T-cell (primary cell): Measurements from ENCODE around the gene ZSCAN9. TPM values are rescaled to one million over a fixed set of nuclear protein-coding genes. Genes with fewer than 3 reads are reported as not detected.

Experiments used
- ATAC-seq, 4 experiments: fragments of 200-7000 bp in 3 of 4; fragments of 150-1000 bp in 1 of 4; cut with Tn5 transposase; replicated peaks in 1 of 4; 1 replicate in 3 of 4; 2 replicates in 1 of 4; pipeline ENCODE4 v1.10.0; 2021; ENCODE audit warnings: moderate library complexity in 3 of 4, mild to moderate bottlenecking in 2 of 4, moderate number of reproducible peaks in 1 of 4
- CTCF ChIA-PET, 2 donors: fragments of 300-600 bp; sonication (Branson Sonifier 250); formaldehyde crosslinking; loops; one replicate each; lab custom pipeline; 2022; ENCODE audit warnings: antibody characterized with exemption in 2 of 2; lab: Charles Lee
- POLR2A ChIA-PET, 2 donors: fragments of 300-600 bp; sonication (Branson Sonifier 250); formaldehyde crosslinking; loops; one replicate each; lab custom pipeline; 2022; ENCODE audit warnings: antibody characterized with exemption in 2 of 2; lab: Charles Lee
- DNase-seq, 35 experiments: peaks; one replicate each; pipeline versions ENCODE4 v3.0.0 to v3.0.0-alpha.2; 2013 to 2023
- H3K27ac ChIP-seq: one replicate; pipeline ENCODE4 v1.5.1; 2013; ENCODE audit warnings: low read length
- H3K27me3 ChIP-seq, 2 experiments: replicated peaks in 1 of 2; 1 replicate in 1 of 2; 2 replicates in 1 of 2; pipeline versions ENCODE4 v1.6.1 to v1.7.0; 2013; ENCODE audit warnings: low read length in 1 of 2, mixed read lengths in 1 of 2; ENCODE audit not compliant: control insufficient read depth in 2 of 2, insufficient read depth in 2 of 2; ENCODE audit errors: extremely low read depth in 1 of 2
- H3K36me3 ChIP-seq, 2 donors: 1 replicate in 1 of 2; 2 replicates in 1 of 2; pipeline versions ENCODE4 v1.6.1 to v1.7.0; 2013; ENCODE audit warnings: low read length in 1 of 2; ENCODE audit not compliant: control insufficient read depth in 2 of 2, insufficient read depth in 1 of 2; ENCODE audit errors: extremely low read depth in 1 of 2
- H3K4me1 ChIP-seq, 2 experiments: 1 replicate in 1 of 2; 2 replicates in 1 of 2; pipeline versions ENCODE4 v1.6.1 to v1.7.0; 2013; ENCODE audit warnings: low read length in 2 of 2, mixed read lengths in 1 of 2; ENCODE audit not compliant: insufficient read depth in 2 of 2, control insufficient read depth in 1 of 2; ENCODE audit errors: extremely low read depth in 1 of 2
- H3K4me3 ChIP-seq, 2 donors: 1 replicate in 1 of 2; 2 replicates in 1 of 2; pipeline versions ENCODE4 v1.5.1 to v1.7.0; 2013; ENCODE audit warnings: mild to moderate bottlenecking in 2 of 2, low read length in 1 of 2, moderate library complexity in 1 of 2; ENCODE audit not compliant: control insufficient read depth in 1 of 2; ENCODE audit errors: extremely low read depth in 1 of 2
- H3K9me3 ChIP-seq: 2 replicates; pipeline ENCODE4 v1.7.0; 2013
- H3K27ac Mint-ChIP-seq, 2 donors: one replicate each; pipeline ENCODE4 v1.8.0; 2020 to 2021; ENCODE audit warnings: mild to moderate bottlenecking in 2 of 2, mixed read lengths in 2 of 2
- H3K27me3 Mint-ChIP-seq, 2 donors: one replicate each; pipeline ENCODE4 v1.8.0; 2021 to 2022; ENCODE audit warnings: mixed read lengths in 2 of 2
- H3K36me3 Mint-ChIP-seq: one replicate; pipeline ENCODE4 v1.8.0; 2021; ENCODE audit warnings: mixed read lengths
- H3K4me1 Mint-ChIP-seq, 3 donors: one replicate each; pipeline ENCODE4 v1.8.0; 2020 to 2022; ENCODE audit warnings: mixed read lengths in 3 of 3, mild to moderate bottlenecking in 1 of 3
- H3K4me3 Mint-ChIP-seq, 3 donors: one replicate each; pipeline ENCODE4 v1.8.0; 2020 to 2022; ENCODE audit warnings: mild to moderate bottlenecking in 3 of 3, mixed read lengths in 3 of 3, moderate library complexity in 3 of 3
- H3K9me3 Mint-ChIP-seq, 3 donors: one replicate each; pipeline ENCODE4 v1.8.0; 2020 to 2022; ENCODE audit warnings: mixed read lengths in 3 of 3
- WGBS: methylation state at CpG from one replicate; pipeline ENCODE4 v1.1.5; 2013; ENCODE audit warnings: missing lambda C conversion rate; ENCODE audit not compliant: insufficient coverage; 5-methylcytosine and 5-hydroxymethylcytosine counted together
- total RNA-seq, 35 experiments: library from RNA in 6 of 35; stranded (reverse) in 6 of 35; fragments of 120-200 nt in 1 of 35; gene quantifications; one replicate each; pipeline versions ENCODE4 v1.2.1 to v1.2.4 and lab custom pipeline; 2013 to 2026

Gene ZSCAN9
- total RNA-seq, 5 donors from 2014 or later (not counting 1 experiment from before 2014, with no cell fraction given): 1.5 to 4.2 (median 3.0) TPM

GRCh38 chr6:28258877-28259777 lies 34.1 kb downstream of the ZSCAN9 start, which contains the start of gene NKAPL:
TSS of gene NKAPL (plus strand) at chr6:28259297. CDS start at chr6:28259372, 75 bp downstream.
- ChIA-PET POLR2A (no interaction called here), CTCF (interaction anchor here in 1 of 2 donors (1.2 kb wide), 1 partner anchor 8 kb away, joined by 4 read pairs; the partner anchor contains the start of gene ZSCAN26)
- H3K27ac ChIP-seq: no peak within 1 kb of the TSS
- H3K4me3 ChIP-seq: peak within 1 kb of the TSS in 1 of 2 donors; percentile 45
- H3K9me3 Mint-ChIP-seq: peaks cover 0 to 5% (median 3%) of the 10 kb centered on the region in 3 donors
- H3K27ac Mint-ChIP-seq: peak within 1 kb of the TSS; percentile 39 to 58
- H3K4me1 ChIP-seq: peaks cover under 1 to 6% of the 10 kb centered on the region in 2 experiments
- no peaks in the 10 kb centered on the region for H3K9me3 ChIP-seq
- H3K36me3 Mint-ChIP-seq: peaks cover 7% of the 10 kb centered on the region
- WGBS: 74% methylated on average over 51 of the region's 58 CpGs
- H3K4me1 Mint-ChIP-seq: peaks cover 0 to 10% (median 10%) of the 10 kb centered on the region in 3 donors
- H3K36me3 ChIP-seq: no peaks in the 10 kb centered on the region
- H3K4me3 Mint-ChIP-seq: peak within 1 kb of the TSS; percentile 34 to 50 (median 36)
- DNase-seq (peak in 33 of 35 experiments; percentile 10 to 61 (median 45)), ATAC-seq (peak in 3 of 4 experiments; percentile 62 to 85 (median 68))
- H3K27me3 Mint-ChIP-seq: peaks cover 8 to 10% of the 10 kb centered on the region in 2 donors
- peaks cover 0 to 17% of the 10 kb centered on the region in 2 experiments for H3K27me3 ChIP-seq

- H3K27ac Mint-ChIP-seq: no peak overlapping the region
Observed at GRCh38 chr6:28263922-28264321, 38.8 kb downstream of the ZSCAN9 start.

GRCh38 chr6:28264834-28265401 lies 39.8 kb downstream of the ZSCAN9 start:
- Mint-ChIP-seq H3K4me1 (peaks cover 0 to 20% (median 18%) of the 10 kb centered on the region in 3 donors), H3K36me3 (no peaks in the 10 kb centered on the region), H3K4me3 (no peak overlapping the region), H3K27ac (no peak overlapping the region), H3K27me3 (peaks cover 0 to under 1% of the 10 kb centered on the region in 2 donors), H3K9me3 (no peaks in the 10 kb centered on the region)
- POLR2A ChIA-PET: interaction anchor here in 1 of 2 donors (0.6 kb wide), 1 partner anchor 59 kb away, joined by 3 read pairs; no protein-coding TSS in a partner anchor
- H3K27me3 ChIP-seq: no peaks in the 10 kb centered on the region
- no peaks in the 10 kb centered on the region for H3K36me3 ChIP-seq
- no CpG with 5 or more reads among the region's 4 CpGs for WGBS
- no peak for DNase-seq
- CTCF ChIA-PET: no interaction called here
- no peak overlapping the region for H3K4me3 ChIP-seq
- H3K4me1 ChIP-seq: peaks cover 8 to 14% of the 10 kb centered on the region in 2 experiments
- no peaks in the 10 kb centered on the region for H3K9me3 ChIP-seq
- ATAC-seq: no peak
- no peak overlapping the region for H3K27ac ChIP-seq

More at GRCh38 chr6:28263922-28264321, 38.8 kb downstream of the ZSCAN9 start:
- no peak overlapping the region for H3K4me3 ChIP-seq
- Mint-ChIP-seq H3K27me3 (peaks cover 0 to 5% of the 10 kb centered on the region in 2 donors), H3K36me3 (no peaks in the 10 kb centered on the region), H3K9me3 (no peaks in the 10 kb centered on the region), H3K4me1 (peaks cover 0 to 16% (median 12%) of the 10 kb centered on the region in 3 donors), H3K4me3 (no peak overlapping the region)
- no peak for DNase-seq
- H3K36me3 ChIP-seq: no peaks in the 10 kb centered on the region
- ChIA-PET CTCF (interaction anchor here in 1 of 2 donors (1.3 kb wide), 1 partner anchor 11 kb away, joined by 3 read pairs; no protein-coding TSS in a partner anchor), POLR2A (no interaction called here)
- no peak for ATAC-seq
- H3K4me1 ChIP-seq: peaks cover 13 to 14% of the 10 kb centered on the region in 2 experiments
- no peak overlapping the region for H3K27ac ChIP-seq
- WGBS: no CpG with 5 or more reads among the region's 2 CpGs
- H3K27me3 ChIP-seq: peaks cover 0 to 6% of the 10 kb centered on the region in 2 experiments
- H3K9me3 ChIP-seq: no peaks in the 10 kb centered on the region

- ATAC-seq: no peak
- H3K27ac Mint-ChIP-seq: no peak overlapping the region
- peaks cover 8 to 14% of the 10 kb centered on the region in 2 experiments for H3K4me1 ChIP-seq
- H3K9me3 ChIP-seq: no peaks in the 10 kb centered on the region
- H3K27me3 Mint-ChIP-seq: no peaks in the 10 kb centered on the region
- H3K4me3 ChIP-seq: peak overlapping the region; percentile 87 to 97
- no peaks in the 10 kb centered on the region for H3K9me3 Mint-ChIP-seq
- ChIA-PET CTCF (interaction anchor here (0.5 to 3.0 kb wide), 17 partner anchors 8 to 754 kb away, joined by 3 to 19 read pairs (median 4); partner anchors contain the start of genes ZKSCAN4 (in 1 of the 2) and ZSCAN31 (in 1 of the 2)), POLR2A (interaction anchor here (0.6 to 1.8 kb wide), 12 partner anchors 14 to 1122 kb away, joined by 3 to 17 read pairs (median 5); partner anchors contain the start of genes ZKSCAN4 (in 2 of the 2), PGBD1 (in 1 of the 2) and ZKSCAN3 (in 1 of the 2))
- WGBS: no CpG with 5 or more reads among the region's 5 CpGs
- peaks cover 4% of the 10 kb centered on the region for H3K36me3 Mint-ChIP-seq
- H3K36me3 ChIP-seq: peaks cover 0 to under 1% of the 10 kb centered on the region in 2 donors
- no peak for DNase-seq
- no peaks in the 10 kb centered on the region for H3K27me3 ChIP-seq
- H3K4me3 Mint-ChIP-seq: no peak overlapping the region
- peaks cover 8 to 31% (median 28%) of the 10 kb centered on the region in 3 donors for H3K4me1 Mint-ChIP-seq
- peak overlapping the region; percentile 80 for H3K27ac ChIP-seq
Observed at GRCh38 chr6:28266563-28266961, 41.5 kb downstream of the ZSCAN9 start.

GRCh38 chr6:28266962-28267694 lies 42.1 kb downstream of the ZSCAN9 start, which contains the start of gene ZSCAN26:
TSS of gene ZSCAN26 (plus strand) at chr6:28267143. CDS start at chr6:28271920, 4,777 bp downstream.
- H3K9me3 Mint-ChIP-seq: no peaks in the 10 kb centered on the region
- no peaks in the 10 kb centered on the region for H3K27me3 Mint-ChIP-seq
- ChIA-PET POLR2A (interaction anchor here (0.6 to 1.8 kb wide), 14 partner anchors 14 to 1122 kb away, joined by 3 to 17 read pairs (median 4); partner anchors contain the start of genes ZKSCAN3 (in 2 of the 2), ZKSCAN4 (in 2 of the 2), PGBD1 (in 1 of the 2) and ZSCAN16 (in 1 of the 2)), CTCF (interaction anchor here (0.5 to 3.0 kb wide), 20 partner anchors 9 to 754 kb away, joined by 3 to 19 read pairs (median 4); partner anchors contain the start of genes ZKSCAN4 (in 1 of the 2) and ZSCAN31 (in 1 of the 2))
- peaks cover 0 to 6% of the 10 kb centered on the region in 2 donors for H3K36me3 ChIP-seq
- H3K4me3 Mint-ChIP-seq: no peak within 1 kb of the TSS
- H3K36me3 Mint-ChIP-seq: peaks cover 9% of the 10 kb centered on the region
- peak; percentile 71 to 93 (median 86) for DNase-seq
- peak within 1 kb of the TSS; percentile 87 to 97 for H3K4me3 ChIP-seq
- peak; percentile 94 to 97 (median 96) for ATAC-seq
- H3K27ac Mint-ChIP-seq: peak within 1 kb of the TSS in 1 of 2 donors; percentile 62
- H3K27ac ChIP-seq: peak within 1 kb of the TSS; percentile 80
- WGBS: under 1% methylated on average over 26 of the region's 32 CpGs
- H3K27me3 ChIP-seq: no peaks in the 10 kb centered on the region
- H3K4me1 Mint-ChIP-seq: peaks cover 8 to 31% (median 28%) of the 10 kb centered on the region in 3 donors
- no peaks in the 10 kb centered on the region for H3K9me3 ChIP-seq
- H3K4me1 ChIP-seq: peaks cover 8 to 14% of the 10 kb centered on the region in 2 experiments
